ENCODE results near the gene AP2A2. TPM values are rescaled to one million over a fixed set of nuclear protein-coding genes. Genes with fewer than 3 reads are reported as not detected.

AP2A2 gene
- polyA plus RNA-seq, 5 donors, result 74.4 to 84.3 (median 79.2) TPM

DNA sequence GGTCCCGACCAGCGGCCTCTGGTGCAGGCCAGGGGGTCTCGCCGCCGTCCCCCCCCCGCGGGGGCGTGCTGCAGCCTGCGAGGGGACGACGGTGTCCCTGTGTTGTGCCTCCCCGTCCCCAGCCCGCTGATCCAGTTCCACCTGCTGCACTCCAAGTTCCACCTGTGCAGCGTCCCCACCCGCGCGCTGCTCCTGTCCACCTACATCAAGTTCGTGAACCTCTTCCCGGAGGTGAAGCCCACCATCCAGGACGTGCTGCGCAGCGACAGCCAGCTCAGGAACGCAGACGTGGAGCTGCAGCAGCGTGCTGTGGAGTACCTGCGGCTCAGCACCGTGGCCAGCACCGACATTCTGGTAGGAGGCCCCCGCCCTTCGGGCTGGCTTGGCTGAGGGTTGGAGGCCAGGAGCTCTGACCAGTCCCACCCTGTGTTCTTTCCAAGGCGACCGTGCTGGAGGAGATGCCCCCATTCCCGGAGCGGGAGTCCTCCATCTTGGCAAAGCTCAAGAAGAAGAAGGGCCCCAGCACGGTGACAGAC, 68.0 kb downstream of the AP2A2 start:
- no peak for DNase-seq

DNA sequence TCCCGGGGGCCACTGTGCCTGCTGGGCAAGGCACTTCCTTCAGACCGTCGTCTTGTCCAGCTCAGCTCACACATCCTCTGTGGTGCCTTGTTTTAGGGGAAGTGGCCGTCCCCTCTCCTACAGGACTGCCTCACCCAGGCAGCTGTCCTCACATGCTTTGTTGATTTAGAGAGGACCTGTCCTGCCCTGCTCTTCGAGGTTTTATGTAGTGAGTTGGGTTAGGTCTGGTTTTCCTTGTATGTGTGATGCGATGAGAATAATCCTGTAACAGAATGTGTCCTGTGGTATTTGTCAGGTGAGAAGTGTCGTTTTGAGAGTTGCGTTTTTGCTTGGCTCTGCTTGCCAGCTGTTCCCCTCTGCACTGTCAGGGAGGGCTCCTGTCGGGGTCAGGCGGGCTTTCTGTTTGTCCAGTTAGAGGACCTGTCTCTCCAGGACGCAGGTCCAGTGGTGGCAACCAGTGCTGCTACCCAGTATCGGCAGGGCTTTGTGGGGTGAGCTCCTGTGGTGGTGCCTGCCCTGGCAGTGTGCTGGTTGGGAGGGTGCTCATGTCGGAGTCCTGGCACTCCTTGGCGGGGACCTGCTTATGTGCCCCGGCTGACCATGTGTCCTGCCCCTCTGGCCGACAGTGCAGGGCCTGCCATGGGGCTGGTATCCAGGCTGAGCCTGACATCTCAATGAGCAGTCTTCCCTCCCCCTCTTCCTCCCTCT, 69.5 kb downstream of the AP2A2 start:
- no peak for DNase-seq

DNA sequence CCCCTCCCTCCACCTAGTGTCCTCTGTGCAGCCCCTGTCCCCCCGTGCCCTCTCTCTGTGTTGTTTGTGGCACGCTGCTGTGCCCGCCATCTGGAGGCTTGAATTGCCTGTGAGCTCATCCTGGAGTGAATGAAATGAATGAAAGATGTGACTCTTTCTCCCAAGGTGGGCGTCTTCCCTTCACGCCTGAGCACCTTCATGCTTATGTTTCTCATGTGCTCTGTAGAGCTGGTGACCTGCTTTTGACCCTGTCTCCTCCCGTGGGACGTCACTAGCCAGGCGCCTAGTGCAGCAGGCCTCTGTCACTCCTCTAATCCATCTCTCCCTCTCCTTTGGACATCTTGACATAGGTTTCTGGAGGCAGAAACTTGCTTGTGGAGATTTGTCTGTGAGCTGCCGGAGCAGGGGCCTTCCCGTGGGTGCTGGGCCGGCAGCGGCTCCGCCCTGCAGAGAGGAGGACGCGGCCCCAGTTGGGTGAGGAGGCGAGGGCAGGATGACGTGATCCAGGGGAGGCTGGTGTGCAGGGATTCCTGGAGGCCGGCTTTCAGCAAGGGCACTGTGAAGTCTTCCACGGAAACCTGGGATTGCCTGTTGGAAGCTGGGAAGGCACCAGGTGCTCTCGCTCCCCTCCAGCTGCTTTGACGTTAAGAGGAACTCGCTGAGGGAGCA, 70.2 kb downstream of the AP2A2 start:
- no peak for DNase-seq

DNA sequence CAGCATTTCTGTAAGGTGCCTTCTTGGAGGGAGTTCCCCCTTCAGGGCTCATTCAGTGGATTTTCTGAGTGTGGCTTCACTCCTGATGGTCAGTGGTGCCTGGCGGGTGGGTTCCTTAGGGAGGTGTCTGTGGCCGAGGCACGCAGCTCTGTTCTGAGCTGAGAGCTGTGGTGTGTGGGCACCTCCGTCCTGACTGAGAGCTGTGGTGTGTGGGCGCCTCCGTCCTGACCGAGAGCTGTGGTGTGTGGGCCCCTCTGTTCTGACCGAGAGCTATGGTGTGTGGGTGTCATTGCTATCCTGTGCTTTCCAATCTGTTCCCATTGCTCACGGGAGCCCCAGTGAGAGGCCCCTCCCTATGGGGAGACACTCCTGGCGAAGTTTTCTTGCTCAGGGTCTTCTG, 71.0 kb downstream of the AP2A2 start:
- no peak for DNase-seq

DNA sequence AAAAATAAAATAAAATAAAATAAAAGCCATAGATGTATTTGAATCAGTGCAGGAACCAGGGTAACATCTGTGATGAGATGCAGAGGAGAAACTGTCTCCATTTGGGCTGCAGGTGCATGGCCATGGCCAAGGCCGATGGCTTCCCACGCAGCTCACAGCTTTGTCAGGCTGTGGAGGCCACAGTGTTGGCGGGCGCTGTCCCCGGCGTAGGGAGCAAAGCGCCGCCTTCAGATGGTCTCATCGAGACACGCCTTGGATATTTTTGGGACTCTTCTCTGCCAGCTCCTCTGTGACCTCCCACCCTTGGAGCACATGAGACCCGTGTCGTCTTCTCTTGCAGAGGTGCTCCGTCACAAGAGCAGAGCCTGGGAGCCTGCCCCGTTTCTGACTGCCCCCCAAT, 72.2 kb downstream of the AP2A2 start:
- no peak for DNase-seq

DNA sequence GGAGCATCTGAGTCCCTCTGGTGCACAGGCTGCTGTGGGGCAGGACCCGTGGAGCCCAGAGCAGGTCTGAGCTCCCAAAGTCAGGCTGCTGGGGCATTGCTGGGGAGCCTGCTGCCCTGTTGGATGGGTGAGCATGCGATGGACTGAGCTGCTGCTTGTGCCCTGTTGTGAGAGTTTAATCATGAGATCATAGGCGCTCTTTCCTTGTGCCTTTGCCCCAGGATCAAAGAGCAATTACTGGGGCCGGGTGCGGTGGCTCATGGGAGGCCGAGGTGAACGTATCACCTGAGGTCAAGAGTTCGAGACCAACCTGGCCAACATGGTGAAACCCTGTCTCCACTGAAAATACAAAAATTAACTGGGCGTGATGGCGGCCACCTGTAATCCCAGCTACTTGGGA, 73.3 kb downstream of the AP2A2 start:
- DNase-seq, result no peak

DNA sequence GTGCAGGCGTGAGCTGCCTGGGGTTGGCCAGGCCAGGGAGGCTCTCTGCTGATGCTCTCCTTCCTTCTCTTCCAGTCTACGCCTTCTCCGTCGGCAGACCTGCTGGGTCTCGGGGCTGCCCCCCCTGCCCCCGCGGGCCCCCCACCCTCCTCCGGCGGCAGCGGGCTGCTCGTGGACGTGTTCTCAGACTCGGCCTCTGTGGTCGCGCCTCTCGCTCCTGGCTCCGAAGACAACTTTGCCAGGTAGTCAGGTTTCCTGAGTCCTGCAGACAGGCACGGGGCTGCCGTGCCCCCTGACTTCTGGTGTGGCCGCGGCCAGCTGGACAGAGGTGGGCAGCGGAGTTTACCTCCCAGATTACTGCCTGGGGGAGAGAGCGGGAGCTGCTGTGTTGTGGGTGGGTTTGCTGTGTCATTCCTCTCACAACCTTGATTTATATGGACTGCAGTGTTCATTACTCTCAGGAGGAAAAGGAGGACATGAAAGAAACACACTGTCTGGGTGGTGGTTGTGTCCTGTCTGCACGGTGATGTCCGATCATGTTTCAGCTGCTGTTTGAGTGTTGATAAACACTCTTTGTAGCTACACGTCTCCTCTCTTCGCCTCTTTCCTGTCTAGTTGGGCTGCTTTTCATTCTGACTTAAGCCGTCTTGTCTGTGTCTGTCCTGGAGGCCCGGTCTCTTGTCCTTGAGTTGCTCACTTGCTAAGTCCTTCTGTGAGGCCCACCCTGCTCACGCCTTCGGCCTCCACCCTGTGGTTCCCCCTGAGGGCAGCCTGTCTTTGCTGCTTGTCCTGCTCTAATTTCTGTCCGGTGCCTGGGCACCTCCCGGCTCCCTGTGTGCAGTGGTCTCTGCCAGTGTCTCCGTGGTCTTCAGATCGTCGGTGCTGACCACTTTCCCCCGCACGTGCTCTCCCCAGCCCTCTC, 74.9 kb downstream of the AP2A2 start:
- DNase-seq, result no peak

DNA sequence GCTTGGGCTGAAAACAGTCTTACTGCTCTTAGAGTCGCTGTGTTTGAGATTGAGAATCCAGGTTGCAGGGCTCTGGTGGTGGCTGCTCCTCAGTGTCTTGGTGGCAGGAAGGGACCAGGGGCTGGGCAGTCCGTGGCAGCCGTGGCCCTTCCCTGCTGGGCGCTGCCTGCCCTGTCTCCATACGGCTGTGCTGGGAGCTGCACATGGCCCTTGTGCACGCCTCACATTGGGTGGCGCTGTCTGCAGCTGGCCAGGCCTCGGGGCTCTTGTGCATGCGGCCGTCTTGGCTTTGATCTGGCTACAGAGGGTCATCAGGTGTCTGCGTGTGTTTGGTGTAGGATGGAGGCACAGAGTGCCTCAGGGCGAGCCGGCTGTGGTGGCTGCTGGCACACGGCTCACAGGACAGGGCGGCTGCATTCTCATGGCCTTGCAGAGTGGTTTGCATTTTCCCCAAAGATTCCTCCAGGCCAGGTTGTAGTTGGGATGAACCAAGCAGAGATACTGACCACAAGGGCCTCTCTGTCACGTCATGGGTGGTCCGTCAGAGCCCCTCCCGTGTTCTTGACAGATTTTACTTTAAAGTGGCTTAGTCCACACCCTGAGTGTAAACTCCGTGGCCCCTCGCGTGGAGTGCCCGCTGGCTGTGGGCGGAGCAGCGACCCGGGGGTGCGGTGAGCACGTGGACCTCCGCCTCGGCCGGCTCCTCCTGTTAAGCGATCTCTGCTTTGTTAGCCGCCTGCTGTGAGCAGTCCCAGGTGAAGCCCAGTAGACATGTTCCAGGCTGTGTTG, 76.1 kb downstream of the AP2A2 start:
- DNase-seq, result no peak

DNA sequence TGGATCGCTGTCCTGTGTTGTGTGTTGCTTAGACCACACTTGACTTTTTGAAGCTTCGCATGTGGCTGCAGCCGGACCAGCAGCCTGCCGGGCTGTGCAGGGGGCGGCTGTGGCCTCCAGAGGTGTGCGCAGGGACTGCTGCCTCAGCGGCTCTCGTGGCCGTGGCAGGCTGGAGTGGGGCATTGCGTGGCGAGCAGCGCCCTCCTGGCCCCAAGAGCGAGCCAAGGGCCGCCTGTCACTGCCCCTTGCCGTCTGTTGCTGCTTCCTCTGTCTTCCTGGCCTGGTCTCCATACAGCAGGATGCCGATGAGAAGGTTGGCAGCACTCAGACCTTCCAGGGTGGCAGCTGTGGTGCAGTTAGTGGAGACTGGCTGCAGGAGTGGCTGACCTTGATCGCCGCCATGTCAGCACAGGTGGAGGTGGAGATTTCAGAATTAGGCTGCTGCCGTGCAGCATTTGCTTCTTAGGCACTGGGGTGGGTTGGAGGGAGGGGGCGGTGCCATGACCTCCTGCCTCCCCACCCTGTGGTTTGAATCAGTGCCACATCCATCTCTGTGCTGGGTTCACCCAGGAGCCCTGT, 76.8 kb downstream of the AP2A2 start:
- no peak for DNase-seq

DNA sequence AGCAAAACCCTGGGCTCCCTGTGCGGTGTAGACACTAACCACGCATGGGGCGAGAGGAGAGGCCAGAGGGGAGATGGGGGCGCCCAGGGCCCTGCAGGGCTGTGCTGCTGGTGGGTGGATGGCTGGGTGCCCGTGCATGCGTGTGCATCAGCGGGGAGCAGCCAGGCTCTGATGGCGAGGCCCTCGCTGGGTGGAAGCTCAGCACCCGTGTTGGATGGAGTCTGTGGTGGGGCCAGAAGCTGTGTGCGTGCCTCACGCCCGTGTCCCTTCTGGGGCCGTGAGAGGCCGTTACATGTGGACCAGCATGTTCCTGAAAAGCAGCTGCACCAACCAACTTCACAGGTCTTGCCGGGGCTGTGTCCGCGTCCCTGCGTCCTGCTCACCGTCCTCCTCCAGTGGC, 77.5 kb downstream of the AP2A2 start:
- no peak for DNase-seq

DNA sequence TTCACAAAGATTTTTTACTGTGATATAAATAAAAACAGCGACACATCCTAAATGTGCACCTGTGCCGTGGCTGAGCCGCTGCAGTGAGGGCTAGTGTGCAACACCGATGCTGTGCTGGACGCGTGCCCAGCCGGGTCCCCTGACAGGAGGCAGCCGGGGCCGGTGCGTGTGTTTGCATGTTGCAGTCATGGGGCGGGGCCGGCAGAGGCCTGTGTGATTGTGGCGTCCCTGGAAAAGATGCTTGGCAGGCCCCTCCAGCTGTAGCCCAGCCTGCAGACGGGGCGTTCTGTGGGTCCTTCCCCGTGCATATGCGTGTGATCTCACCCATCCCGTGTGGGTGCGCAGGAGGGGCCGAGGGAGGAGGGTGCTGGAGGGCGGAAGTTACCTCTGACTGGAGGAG, 80.3 kb downstream of the AP2A2 start:
- DNase-seq, result no peak

DNA sequence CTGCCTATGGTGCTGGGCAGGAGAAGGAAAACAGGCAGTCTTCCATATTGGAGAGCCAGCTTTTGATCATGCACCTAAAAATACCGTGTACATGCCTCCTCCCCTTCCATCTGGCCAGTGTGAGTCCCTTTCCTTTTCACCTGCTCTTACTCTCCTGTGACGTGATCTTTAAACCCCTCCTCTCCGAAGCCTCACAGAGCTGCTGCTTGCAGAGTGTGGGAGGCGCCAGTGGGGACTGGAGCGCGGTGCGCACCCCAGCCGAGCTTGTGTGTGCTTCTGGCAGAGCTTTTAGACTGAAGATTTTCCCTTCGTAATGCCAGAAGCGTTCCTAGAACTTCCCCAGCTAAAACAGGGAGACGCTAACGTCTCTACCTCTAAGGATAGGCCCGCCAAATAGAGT, 81.1 kb downstream of the AP2A2 start:
- DNase-seq, result no peak

DNA sequence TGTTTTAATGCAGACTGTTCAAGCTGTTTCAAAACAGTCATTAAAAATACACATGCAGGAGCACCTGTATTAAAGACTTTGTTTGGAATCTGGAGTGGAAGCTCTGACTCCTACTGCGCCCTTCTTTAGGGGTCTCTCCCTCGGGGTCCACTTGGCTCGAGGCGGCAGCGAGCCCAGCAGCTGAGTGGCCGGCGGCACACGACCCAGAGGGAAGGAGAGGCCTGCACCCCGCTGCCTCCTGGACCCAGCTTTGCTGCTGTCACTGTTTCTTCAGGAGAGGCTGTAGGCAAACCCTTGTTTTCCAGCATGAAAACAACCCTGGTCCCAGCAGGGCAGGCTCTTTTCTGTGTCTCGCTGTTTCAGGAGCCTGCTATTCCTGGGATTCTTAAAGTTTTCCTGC, 81.6 kb downstream of the AP2A2 start:
- DNase-seq, result no peak

DNA sequence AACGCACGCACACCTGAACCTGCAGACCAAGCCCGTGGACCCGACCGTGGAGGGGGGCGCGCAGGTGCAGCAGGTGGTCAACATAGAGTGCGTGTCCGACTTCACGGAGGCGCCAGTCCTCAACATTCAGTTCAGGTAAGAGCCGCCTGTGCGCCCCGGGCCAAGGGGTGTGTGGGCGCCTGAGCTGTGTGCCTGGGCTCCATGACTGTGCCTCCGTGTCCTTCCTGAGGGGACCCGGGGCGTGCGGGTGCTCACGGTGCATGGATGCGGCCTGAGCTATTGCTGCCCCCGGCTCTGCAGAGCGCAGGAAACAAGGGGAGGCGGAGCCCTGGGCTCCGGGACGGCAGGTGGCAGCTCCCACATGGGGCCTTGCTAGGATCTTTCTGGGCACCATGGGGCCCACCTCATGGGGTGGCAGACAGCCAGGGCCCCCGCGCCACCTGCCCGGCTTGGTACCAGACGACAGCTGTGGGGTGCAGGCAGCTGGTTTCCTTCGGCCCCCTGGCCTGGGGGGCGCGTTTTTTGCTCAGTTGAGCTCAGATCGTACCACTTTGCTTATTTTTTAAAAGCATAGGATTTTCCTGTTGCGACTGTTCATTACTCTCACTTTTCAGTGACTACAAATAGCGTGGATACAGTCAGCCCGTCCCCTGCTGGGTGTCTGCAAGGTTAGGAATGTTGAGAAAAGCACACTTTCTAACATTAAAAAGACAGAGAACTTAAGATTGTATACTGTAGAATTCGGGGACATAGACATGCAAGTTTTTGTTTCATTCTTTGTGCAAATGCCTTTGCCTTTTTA, 82.5 kb downstream of the AP2A2 start:
- DNase-seq, result no peak

DNA sequence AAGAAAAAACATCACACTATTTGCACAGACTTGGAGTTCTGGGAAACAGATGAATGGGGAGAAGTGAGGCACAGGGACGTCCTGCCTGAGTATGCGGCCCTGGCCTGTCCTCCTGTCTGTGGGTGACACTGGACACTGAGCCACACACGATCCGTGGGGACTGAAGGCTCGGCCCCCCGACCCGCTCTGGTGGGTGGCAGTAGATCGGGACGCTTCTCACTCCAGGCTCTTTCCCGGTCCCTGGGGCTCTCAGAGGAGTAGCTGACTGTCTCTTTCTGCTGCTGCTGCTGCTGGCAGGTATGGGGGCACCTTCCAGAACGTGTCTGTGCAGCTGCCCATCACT, 83.1 kb downstream of the AP2A2 start:
- no peak for DNase-seq

DNA sequence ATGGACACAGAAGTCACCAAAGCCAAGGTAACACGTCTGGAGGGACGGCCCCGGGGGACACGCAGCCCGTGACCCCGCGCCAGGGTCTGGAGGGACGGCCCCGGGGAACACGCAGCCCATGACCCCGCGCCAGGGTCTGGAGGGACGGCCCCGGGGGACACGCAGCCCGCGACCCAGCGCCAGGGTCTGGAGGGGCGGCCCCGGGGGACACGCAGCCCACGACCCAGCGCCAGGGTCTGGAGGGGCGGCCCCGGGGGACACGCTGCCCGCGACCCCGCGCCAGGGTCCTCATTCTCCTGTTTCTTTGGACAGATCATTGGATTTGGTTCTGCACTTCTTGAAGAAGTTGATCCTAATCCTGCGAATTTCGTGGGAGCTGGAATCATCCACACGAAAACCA, 83.7 kb downstream of the AP2A2 start:
- no peak for DNase-seq

DNA sequence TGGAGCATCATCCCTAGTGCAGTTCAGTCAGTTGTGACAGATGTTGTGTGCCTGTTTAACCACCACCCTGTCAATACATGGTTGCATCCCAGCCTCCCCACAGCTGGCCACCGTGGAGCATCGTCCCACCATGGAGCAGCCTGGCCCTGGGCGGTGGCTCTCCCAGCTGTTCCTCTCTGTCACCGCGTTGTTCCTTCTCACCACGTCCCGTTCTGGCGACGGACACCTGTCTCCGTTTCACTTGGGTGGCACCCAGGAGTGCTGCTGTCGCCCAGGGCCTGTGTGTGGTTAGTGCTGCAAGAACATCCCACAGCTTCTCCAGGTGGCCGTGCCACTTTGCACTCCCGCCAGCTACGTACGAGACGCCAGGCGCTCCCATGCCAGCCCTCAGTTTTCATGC, 84.3 kb downstream of the AP2A2 start:
- no peak for DNase-seq

DNA sequence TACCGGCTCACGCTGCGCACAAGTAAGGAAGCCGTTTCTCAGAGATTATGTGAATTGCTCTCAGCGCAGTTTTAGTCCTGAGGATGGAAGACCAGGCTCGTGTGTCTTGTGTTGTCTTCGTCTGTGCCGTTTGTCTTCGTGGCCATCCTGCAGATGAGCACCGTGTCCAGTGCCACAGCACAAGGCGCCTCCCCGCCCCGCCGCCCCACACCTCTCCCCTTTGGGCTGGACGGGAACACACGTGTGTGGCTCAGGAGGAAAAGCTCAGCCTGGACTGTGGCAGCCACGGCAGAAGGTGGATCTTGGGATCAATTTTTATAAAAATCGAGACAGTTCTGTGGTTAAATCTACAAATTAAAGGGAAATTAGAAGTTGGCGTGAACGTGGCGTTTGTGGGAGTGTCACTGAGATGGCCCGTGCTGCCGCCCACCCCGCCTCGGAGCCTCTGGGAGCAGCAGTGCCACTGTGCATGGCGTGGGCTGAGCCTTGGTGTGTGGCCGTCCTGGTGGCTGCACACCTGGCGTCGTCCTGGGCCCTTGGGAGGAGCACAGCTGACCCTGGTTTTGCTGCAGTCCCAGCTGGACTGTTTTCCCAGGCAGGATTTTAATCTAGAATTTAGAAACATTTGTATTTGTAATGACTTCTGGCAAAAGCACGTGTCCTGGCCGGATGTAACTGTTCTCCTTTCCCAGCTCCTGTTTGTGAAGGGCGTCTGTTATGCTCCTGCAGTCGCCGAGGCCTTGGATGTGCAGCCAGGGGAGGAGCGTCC, 85.1 kb downstream of the AP2A2 start:
- DNase-seq, result no peak

DNA sequence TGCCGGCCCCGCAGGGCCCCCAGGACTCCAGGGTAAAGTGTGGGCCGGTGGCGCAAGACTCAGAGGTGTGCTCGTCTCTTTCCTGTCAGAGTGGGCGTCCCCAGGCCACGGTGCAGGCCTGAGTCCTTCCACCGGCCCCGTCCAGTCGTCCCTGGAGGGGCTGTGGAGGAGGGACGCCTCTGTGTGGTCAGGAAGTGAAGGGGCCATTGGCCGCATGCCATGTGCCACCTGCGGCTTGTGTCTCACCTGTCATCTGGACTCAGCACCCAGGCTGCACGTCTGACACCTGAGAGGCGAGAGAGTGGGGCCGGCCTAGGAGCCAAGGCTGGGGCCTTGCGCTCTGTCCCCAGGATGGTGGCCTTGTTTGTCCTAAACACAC, 85.6 kb downstream of the AP2A2 start:
- no peak for DNase-seq

DNA sequence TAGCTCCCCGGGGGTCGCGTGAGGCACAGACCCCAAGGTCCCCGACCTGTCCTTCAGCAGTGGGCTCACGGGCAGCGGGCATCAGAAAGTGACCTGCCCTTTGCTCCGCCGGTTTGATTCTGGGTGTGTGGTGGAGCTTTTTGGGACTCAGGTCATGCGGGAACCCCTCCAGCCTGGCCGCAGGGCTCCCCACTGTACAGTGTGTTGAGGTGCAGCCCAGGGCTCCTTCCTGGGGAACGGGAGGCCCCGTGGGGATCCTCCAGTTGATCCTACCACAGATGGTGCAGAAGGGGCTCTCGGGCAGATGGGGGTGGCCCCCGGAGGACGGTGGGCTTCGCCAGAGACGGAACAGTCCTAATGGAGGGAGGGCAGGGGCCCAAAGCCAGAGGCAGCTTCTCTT, 86.6 kb downstream of the AP2A2 start:
- no peak for DNase-seq

Data from right lung (tissue), 5 donors.